Hypothalamus (tissue), 51 donors: ENCODE data around the gene SLC9A1.
"Not testable (repeated sequence)": the region's sequence is repeated elsewhere in the genome, so short reads cannot be mapped to it uniquely, and the experiment has no call there.

Experiments
- DNase-seq, 51 donors: peaks; one replicate each; lab custom pipeline; 2025; lab: John Stamatoyannopoulos, UW

Gene SLC9A1

DNA sequence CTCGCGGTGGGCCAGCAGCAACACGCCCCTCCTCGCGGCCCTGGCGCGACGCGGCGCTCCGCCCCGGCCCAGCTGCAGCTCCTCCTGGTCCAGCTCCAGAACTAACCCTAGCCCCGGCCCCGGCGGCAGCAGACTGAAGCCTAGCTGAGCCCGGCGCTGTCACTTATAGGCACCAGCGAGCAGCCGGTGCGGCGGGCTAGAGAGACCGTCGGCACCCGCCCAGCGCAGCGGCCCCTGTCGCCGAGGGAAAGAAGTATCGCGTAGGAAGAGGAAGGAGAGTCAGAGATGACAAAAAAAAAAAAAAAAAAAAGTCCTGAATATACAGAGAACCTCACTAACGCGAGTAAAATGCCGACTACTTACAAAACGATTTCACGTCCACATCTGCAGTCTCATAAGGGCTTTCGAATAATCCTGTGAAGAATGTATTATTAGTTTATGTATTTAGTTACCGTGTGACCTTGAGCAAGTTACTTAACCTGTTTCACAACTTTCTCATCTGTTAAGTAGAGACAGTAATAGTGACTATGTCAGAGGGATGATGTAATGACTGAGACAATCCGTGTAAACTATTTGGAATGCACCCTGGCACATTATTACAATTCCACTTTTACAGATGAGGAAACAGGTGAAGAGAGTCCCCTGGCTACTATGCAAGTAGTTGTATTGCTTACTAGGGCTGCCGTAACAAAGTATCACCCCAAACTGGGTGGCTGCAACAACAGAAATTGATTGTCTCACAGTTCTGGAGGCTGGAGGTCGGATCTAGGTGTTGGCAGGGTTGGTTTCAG is at the start of gene SLC9A1:
SLC9A1 (minus strand) TSS at position 135 of the 791 bp plus-strand sequence. CDS start 791 bp downstream, outside the sequence.
- DNase-seq = peak; percentile 26 to 95 (median 88)

- no peak for DNase-seq
Observed at GRCh38 chr1:27203946-27204345, 49.0 kb upstream of the SLC9A1 start.

DNA sequence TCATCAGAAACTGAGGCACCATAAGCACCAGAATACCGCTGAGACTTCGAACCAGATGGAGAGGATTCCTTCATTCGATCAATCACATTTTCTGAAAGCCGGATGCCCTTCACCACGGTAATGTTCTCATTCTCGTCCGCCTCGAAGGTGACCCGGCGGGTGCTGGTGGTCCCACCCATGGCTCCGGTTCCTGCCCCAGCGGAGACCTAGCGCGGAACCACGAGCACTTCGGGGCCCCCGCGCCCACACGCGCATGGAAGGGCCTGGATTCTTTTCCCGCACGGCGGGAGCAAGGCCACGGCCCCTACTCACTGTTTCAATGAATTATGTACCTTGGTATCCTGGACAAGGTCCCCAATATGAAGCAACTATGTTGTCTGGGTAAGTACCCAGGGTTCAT is 46.4 kb upstream of the SLC9A1 start:
- DNase-seq = no peak

GRCh38 chr1:27193194-27193593 is 38.3 kb upstream of the SLC9A1 start:
- no peak for DNase-seq

GRCh38 chr1:27192039-27192529 is 37.2 kb upstream of the SLC9A1 start:
- no peak for DNase-seq

DNA sequence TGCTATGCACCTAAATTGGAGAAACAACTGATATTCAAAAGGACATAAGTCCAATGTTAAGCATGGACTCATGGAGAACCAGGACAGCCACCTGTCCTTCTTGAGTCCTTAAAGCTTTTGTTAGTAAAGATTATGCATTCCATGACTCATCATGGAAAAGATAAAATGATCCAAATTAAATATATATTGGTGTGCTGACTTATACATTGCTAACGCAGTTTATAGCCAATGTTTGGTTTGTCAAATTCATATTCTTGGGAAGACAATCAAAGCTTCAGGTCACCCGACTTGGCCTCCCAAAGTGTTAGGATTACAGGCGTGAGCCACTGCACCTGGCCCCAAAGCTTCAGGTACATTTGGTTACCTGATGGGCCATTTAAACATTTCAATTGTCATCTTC is 29.7 kb upstream of the SLC9A1 start:
- not testable (repeated sequence) for DNase-seq

DNA sequence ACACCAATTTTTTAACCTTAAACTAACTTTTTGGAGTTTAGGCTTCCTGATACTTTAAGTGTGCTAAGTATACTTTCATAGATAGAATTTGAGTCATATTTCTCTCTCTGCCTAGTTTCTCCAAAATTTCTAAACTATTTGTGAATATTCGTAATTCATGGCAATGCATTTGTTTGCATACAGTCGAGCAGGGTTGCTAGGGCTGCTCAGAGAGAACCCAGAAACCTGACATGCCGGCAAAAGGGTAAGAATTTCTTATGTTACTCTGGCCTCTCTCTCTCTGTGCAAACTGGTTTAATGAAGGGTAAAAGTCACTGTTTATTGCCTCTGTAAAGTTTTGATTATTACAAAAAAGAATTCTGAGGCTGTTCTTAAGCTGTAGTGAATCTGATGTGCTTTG is 25.1 kb upstream of the SLC9A1 start:
- DNase-seq = no peak

GRCh38 chr1:27179379-27179778 is 24.5 kb upstream of the SLC9A1 start:
- DNase-seq = no peak

- no peak for DNase-seq
Observed at GRCh38 chr1:27176954-27177353, 22.0 kb upstream of the SLC9A1 start.

DNA sequence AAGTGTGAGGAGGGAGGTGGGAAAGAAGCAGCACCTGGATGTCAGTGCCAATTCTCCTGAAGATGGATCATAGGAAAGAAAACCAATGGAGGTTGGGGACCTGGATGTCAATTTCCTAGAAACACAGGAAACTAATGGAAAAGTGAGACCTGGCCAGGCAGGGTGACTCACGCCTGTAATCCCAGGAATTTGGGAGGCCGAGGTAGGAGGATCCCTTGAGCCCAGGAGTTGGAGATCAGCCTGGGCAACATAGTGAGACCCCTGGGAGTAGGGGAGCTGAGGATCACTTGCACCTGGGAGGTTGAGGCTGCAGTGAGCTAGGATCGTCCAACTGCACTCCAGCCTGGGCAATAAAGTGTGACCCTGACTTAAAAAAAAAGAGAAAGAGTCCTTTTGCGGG is 21.4 kb upstream of the SLC9A1 start:
- no peak for DNase-seq

DNA sequence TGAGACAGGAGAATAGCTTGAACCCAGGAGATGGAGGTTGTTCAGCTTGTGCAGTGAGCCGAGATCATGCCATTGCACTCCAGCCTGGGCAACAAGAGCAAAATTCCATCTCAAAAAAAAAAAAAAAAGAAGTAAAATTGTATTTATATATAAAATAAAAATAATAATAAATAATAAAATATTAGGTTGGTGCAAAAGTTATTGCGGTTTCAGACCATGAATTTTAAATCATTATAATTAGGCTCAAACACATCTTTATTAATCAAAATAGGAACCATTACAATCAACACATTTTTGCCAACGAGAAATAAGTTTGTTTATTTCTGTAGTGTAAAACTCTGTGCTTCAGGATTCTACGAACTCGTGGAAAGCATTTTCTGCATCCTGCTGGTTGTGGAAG is 18.1 kb upstream of the SLC9A1 start:
- not testable (repeated sequence) for DNase-seq

DNA sequence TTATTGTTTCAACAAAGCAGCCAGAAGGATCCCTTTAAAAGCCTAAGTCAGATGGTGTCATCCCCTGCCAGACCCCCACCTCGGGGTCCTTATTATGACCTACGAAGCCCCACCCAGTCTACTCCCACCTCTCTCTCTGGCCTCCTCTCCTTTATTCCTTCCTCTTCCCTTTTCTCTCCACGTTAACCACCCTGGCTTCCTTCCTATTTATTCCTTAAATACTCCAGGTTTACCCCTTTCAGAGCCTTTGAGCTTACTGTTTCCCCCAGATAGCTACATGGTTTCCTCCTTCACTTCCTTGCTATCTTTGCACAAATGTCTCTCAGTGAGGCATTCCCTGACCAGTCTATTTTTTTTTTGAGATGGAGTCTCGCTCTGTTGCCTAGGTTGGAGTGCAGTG is 12.0 kb upstream of the SLC9A1 start:
- no peak for DNase-seq

GRCh38 chr1:27166351-27166802 is 11.5 kb upstream of the SLC9A1 start:
- DNase-seq = no peak

GRCh38 chr1:27163093-27163492 is 8.2 kb upstream of the SLC9A1 start:
- no peak for DNase-seq

DNA sequence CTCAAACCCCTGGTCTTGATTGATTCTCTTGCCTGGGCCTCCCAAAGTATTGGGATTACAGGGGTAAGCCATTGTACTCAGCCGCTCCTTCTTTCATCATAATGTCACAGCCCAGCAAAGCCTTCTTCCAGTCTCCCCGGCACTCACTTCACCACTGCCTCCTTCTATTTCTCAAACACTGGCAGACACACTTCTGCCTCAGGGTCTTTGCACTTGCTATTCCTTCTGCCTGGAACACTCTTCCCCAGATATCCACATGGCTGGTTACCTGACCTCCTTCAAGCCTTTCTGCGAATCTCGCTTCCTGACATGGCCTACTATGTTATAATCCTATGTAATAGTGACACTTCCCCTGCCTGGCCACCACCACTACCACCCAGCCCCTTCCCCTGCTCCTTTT is 7.2 kb upstream of the SLC9A1 start:
- DNase-seq = no peak

- DNase-seq = no peak
Observed at GRCh38 chr1:27161594-27161993, 6.7 kb upstream of the SLC9A1 start.

DNA sequence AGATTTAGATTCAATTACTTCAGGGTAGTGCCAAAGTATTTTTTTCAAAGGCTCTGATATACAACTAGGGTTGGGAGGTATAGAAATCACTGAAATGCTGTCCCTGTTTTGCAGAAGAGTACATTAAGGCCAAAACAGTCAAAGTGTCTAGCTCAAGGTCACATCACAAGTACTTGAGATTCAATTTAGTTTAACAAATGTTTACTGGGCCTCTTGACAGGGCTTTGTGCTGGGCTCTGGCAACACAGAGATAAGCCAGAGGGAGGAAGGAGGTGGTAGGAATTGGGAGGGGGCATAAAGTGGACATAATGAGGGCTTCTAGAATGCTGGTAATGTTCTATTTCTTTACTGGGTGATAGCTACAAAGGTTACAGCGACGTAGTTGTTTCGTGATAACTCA is 2.3 kb upstream of the SLC9A1 start:
- no peak for DNase-seq

GRCh38 chr1:27154469-27154990 is 395 bp downstream of the SLC9A1 start:
- no peak for DNase-seq

- no peak for DNase-seq
Observed at GRCh38 chr1:27153927-27154358, 982 bp downstream of the SLC9A1 start.

GRCh38 chr1:27153549-27153886 is 1.4 kb downstream of the SLC9A1 start:
- no peak for DNase-seq

DNA sequence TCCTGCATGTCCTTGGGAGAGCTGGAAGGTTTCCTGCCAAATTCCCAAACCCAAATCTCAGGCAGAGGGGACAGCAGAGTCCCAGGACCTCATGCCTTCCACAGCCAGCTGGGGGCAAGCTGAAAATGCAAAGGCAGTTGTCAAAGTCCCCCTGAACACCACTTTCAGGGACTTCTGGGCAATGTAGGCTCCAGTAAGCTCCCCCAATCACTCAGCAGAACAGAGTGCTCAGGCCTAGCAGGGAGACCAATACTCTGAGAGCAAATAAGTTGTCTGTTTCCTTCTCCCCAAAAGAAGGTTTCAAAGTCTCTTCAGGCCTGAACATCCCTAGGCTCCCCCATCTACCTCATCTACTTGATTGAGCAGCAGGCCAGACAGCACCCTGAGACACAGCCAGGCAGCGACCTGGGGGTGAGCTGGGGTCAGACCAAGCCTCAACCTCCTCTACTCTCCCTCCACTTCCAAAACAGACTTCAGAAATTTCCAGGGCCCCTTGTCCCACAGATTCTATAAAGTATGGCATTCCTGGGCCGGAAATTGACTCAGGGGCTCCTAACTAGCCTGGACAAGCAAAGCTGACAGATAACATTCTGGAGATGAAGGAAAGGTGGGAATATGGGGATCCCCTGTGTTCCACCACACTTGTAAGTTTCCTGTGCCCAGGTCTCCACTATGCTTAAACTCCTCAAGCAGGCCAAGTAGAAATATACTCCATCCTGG is 1.9 kb downstream of the SLC9A1 start:
- peak in 1 of 51 donors; percentile 20 for DNase-seq
